ENCODE measurements around the gene MAL. TPM values are rescaled to one million over a fixed set of nuclear protein-coding genes. Genes with fewer than 3 reads are reported as not detected.

Gene MAL
- total and polyA plus RNA-seq, 8 donors, result 3.2 to 198 (median 26.9) TPM

DNA sequence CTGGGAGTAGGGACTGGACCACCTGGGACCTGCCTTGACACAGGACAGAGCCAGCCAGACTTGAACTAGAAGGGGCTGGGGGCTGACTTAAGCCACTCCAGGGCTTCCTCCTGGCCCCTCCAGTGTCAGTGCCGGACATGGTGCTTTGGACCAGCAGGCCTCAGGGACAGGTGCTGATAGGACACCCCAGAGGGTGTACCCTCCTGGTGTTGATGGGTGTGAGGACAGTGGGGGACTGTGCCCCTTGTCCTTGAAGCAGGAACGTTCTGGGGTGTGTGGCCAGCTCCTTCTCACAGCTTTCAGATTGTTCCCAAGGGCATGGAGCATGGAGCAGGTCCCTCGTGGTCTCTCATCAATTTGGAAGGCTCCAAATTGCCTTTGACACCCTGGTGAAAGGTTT is 6.8 kb downstream of the MAL start:
- Histone ChIP-seq H3K36me3 (no peaks in the 10 kb centered on the region), H3K27ac (no peak overlapping the region), H3K4me3 (no peak overlapping the region), H3K9me3 (no peaks in the 10 kb centered on the region), H3K4me1 (peaks cover 0 to 11% (median 0%) of the 10 kb centered on the region in 4 donors), H3K27me3 (peaks cover 0 to 67% (median 3%) of the 10 kb centered on the region in 3 donors)
- WGBS, 5 donors, result 56 to 66% (median 61%) methylated on average over 3 of the region's 3 CpGs
- TF ChIP-seq, protein P1, sequence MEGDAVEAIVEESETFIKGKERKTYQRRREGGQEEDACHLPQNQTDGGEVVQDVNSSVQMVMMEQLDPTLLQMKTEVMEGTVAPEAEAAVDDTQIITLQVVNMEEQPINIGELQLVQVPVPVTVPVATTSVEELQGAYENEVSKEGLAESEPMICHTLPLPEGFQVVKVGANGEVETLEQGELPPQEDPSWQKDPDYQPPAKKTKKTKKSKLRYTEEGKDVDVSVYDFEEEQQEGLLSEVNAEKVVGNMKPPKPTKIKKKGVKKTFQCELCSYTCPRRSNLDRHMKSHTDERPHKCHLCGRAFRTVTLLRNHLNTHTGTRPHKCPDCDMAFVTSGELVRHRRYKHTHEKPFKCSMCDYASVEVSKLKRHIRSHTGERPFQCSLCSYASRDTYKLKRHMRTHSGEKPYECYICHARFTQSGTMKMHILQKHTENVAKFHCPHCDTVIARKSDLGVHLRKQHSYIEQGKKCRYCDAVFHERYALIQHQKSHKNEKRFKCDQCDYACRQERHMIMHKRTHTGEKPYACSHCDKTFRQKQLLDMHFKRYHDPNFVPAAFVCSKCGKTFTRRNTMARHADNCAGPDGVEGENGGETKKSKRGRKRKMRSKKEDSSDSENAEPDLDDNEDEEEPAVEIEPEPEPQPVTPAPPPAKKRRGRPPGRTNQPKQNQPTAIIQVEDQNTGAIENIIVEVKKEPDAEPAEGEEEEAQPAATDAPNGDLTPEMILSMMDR (IDR thresholded peaks at IDR 0.05), result no peak
- TF ChIP-seq EP300 (IDR thresholded peaks at IDR 0.05) (no peak), POLR2AphosphoS5 (IDR thresholded peaks at IDR 0.05) (no peak), POLR2A (IDR thresholded peaks at IDR 0.05) (no peak)
- no peak for DNase-seq
- intact Hi-C loops (cut with DNase I; ENCODE audit: low total_unique reads), result no loop called here

DNA sequence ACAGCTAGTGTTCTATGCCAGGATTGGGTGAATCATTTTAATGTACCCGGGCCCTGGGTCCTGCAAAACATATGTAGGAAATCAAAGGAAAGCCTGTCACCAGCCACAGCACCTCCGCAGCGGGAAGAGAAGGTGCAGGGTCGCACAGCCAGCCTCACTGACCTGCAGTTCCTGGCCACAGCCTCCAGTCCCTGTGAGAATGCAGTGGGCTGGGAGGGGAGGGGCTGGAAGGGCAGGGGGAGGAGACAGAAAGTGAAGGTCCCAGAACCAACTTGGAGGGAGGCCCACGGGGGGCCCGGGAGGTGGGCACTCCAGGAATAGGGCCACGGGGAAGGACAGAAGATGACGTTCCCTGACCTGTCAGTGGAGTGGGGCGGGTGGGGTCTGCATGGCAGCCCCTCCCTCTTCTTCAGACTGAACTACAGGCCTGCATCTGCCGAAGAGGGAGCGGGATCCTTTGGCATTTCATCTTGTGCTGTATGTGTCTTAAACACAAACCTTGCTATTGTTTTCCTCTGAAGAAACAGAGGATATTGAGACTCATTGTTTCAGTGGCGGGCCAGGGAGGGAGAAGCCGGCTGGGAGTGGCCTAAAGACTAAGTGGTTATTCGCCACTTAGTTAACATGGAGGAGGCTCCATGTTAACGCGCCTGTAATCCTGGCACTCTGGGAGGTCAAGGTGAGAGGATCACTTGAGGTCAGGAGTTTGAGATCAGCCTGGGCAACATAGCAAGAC is 7.5 kb downstream of the MAL start:
- Histone ChIP-seq H3K9me3 (no peaks in the 10 kb centered on the region), H3K27ac (no peak overlapping the region), H3K27me3 (peaks cover 0 to 60% (median 0%) of the 10 kb centered on the region in 3 donors), H3K4me3 (no peak overlapping the region), H3K4me1 (peaks cover 0 to 11% (median 0%) of the 10 kb centered on the region in 4 donors), H3K36me3 (no peaks in the 10 kb centered on the region)
- TF ChIP-seq POLR2AphosphoS5 (IDR thresholded peaks at IDR 0.05), result no peak
- no peak for TF ChIP-seq EP300 (IDR thresholded peaks at IDR 0.05)
- TF ChIP-seq POLR2A (IDR thresholded peaks at IDR 0.05), result no peak
- TF ChIP-seq, protein P1 (IDR thresholded peaks at IDR 0.05), result no peak
- intact Hi-C loops (cut with DNase I; ENCODE audit: low total_unique reads), result no loop called here
- no peak for DNase-seq
- WGBS, 5 donors, result 72 to 81% (median 75%) methylated on average over 14 to 16 of the region's 16 CpGs

DNA sequence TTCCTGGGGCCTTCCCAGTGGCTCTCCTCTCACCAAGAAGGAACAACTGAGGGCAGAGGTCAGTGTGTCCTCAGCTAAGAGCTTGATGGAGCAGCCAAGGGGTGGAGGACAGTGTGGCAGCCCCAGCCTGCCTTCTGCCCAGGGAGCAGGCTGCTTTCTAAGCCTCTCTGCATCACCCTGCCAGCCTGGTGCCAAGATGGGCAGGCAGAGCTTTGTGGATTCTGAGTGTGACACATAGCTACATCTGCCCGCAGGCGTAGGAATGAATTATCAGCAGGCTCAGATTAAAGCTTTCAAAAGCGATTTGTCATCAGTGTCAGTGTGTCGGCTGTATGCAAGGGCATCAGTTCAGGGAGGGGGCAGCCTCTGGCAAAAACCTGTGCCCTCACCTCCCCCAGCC is 8.7 kb downstream of the MAL start:
- H3K4me1 ChIP-seq, result peaks cover 0 to 11% (median 0%) of the 10 kb centered on the region in 4 donors
- H3K27me3 ChIP-seq, result peaks cover 0 to 54% (median 0%) of the 10 kb centered on the region in 3 donors
- intact Hi-C loops (cut with DNase I; ENCODE audit: low total_unique reads), result no loop called here
- H3K9me3 ChIP-seq, result no peaks in the 10 kb centered on the region
- no peak overlapping the region for H3K27ac ChIP-seq
- 40 to 87% (median 81%) methylated on average over 1 to 4 of the region's 4 CpGs for WGBS, 5 donors
- DNase-seq, result no peak
- TF ChIP-seq POLR2AphosphoS5 (IDR thresholded peaks at IDR 0.05), result no peak
- TF ChIP-seq POLR2A (IDR thresholded peaks at IDR 0.05), result no peak
- no peak for TF ChIP-seq EP300 (IDR thresholded peaks at IDR 0.05)
- TF ChIP-seq, protein P1 (IDR thresholded peaks at IDR 0.05), result no peak
- no peak overlapping the region for H3K4me3 ChIP-seq
- H3K36me3 ChIP-seq, result no peaks in the 10 kb centered on the region

DNA sequence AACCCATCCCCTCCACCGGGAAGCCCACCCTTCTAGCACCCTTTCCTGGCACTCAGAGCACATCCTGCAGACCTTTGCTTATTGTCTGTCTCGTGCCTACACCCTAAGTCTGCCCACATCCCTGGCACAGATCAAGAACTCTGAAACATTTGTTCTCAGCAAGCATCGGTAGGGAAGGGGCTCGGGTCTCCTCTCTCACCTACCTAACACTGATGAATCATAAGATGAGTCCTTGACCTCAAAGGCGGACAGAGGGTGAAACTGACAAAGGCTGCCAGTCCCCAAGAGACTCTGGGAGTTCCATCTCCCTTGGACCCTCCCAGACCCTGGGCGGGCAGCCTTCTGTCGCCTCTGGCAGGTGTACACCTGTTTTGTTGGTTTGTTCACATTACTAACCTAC is 9.3 kb downstream of the MAL start:
- intact Hi-C loops (cut with DNase I; ENCODE audit: low total_unique reads), result no loop called here
- Histone ChIP-seq H3K27ac (no peak overlapping the region), H3K4me3 (no peak overlapping the region), H3K9me3 (no peaks in the 10 kb centered on the region), H3K36me3 (no peaks in the 10 kb centered on the region), H3K27me3 (peaks cover 0 to 53% (median 0%) of the 10 kb centered on the region in 3 donors), H3K4me1 (peaks cover 0 to 11% (median under 1%) of the 10 kb centered on the region in 4 donors)
- WGBS, 5 donors, result 66 to 81% (median 68%) methylated on average over 6 to 7 of the region's 7 CpGs
- no peak for TF ChIP-seq EP300 (IDR thresholded peaks at IDR 0.05)
- TF ChIP-seq POLR2A (IDR thresholded peaks at IDR 0.05), result no peak
- TF ChIP-seq, protein P1 (IDR thresholded peaks at IDR 0.05), result no peak
- TF ChIP-seq POLR2AphosphoS5 (IDR thresholded peaks at IDR 0.05), result no peak
- DNase-seq, result no peak

Measured in stomach (tissue), 9 donors.